ENCODE data around the gene WWOX. TPM values are rescaled to one million over a fixed set of nuclear protein-coding genes. Genes with fewer than 3 reads are reported as not detected.

The WWOX gene
- total and polyA plus RNA-seq, 2 donors (not counting 3 experiments of a cell fraction or from before 2014, with no cell fraction given) = 6.2 to 12.5 TPM

DNA sequence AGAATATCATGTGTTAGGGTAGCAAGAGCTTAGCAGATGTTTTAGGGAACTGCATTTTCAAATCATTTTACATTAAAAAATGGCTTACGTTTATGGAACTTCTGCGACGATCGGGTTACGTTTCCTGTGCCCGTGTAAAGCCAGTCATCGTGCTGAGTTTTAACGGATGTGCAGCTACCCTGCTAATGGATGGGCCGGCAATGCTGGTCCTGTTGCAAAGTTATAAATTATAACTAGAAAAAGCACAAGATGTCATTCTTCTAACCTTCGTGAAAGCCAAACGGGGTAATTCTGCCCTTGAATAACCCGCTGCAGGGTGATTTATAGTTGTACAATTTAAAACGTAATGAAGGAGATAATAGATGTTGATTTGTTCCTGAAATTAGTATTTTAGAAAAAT lies 339.2 kb downstream of the WWOX start:
- peaks cover 2% of the 10 kb centered on the region for H3K9me3 ChIP-seq (replicated peaks; ENCODE audit: control insufficient read depth, insufficient read depth, low read length)
- H3K4me1 ChIP-seq (ENCODE audit: control insufficient read depth, extremely low read depth, insufficient read depth, low read length) = no peaks in the 10 kb centered on the region

More for the DNA sequence above, 339.2 kb downstream of the WWOX start:
- H2AFZ ChIP-seq (ENCODE audit: low read depth, low read length) = no peak overlapping the region
- no TSS peak for BruUV-seq (replicated peaks)
- H3K9me1 ChIP-seq (replicated peaks; ENCODE audit: control insufficient read depth, extremely low read depth, insufficient read depth, low read length) = no peaks in the 10 kb centered on the region
- CTCF ChIA-PET = no interaction called here
- no peaks in the 10 kb centered on the region for H3K79me2 ChIP-seq (ENCODE audit: control insufficient read depth, insufficient read depth, low read length)
- dilution Hi-C loops (cut with MboI; ENCODE audit: extremely low pct_ligation_motif_present, low sequenced_read_pairs) (no loop called here), intact Hi-C loops (cut with micrococcal nuclease) (no loop called here)
- H3K27ac ChIP-seq (ENCODE audit: insufficient read depth, low read depth, low read length) = no peak overlapping the region
- no peaks in the 10 kb centered on the region for H3K36me3 ChIP-seq (ENCODE audit: control insufficient read depth in 2 of 2, extremely low read depth in 1 of 2, insufficient read depth in 2 of 2, low read length in 2 of 2)
- no peaks in the 10 kb centered on the region for H4K20me1 ChIP-seq (replicated peaks; ENCODE audit: control insufficient read depth, extremely low read depth, insufficient read depth, low read length)
- POLR2A ChIA-PET = no interaction called here
- H3K4me2 ChIP-seq (ENCODE audit: insufficient read depth, low read length) = no peak overlapping the region
- TF ChIP-seq POLR2A (IDR thresholded peaks at IDR 0.05; ENCODE audit: low read depth, low read length) = no peak
- TF ChIP-seq GATA2 (IDR thresholded peaks at IDR 0.05; ENCODE audit: insufficient read depth, insufficient read length, low read depth, low read length) = no peak
- no peak for TF ChIP-seq POLR2AphosphoS5 (IDR thresholded peaks at IDR 0.05; ENCODE audit: insufficient read depth, low read depth, low read length)
- no peak for TF ChIP-seq FOS (IDR thresholded peaks at IDR 0.05; ENCODE audit: borderline replicate concordance, insufficient read depth, low read length)
- TF ChIP-seq EZH2 (IDR thresholded peaks at IDR 0.05; ENCODE audit: borderline replicate concordance, low read depth, low read length, severe bottlenecking) = no peak
- TF ChIP-seq, protein P1, sequence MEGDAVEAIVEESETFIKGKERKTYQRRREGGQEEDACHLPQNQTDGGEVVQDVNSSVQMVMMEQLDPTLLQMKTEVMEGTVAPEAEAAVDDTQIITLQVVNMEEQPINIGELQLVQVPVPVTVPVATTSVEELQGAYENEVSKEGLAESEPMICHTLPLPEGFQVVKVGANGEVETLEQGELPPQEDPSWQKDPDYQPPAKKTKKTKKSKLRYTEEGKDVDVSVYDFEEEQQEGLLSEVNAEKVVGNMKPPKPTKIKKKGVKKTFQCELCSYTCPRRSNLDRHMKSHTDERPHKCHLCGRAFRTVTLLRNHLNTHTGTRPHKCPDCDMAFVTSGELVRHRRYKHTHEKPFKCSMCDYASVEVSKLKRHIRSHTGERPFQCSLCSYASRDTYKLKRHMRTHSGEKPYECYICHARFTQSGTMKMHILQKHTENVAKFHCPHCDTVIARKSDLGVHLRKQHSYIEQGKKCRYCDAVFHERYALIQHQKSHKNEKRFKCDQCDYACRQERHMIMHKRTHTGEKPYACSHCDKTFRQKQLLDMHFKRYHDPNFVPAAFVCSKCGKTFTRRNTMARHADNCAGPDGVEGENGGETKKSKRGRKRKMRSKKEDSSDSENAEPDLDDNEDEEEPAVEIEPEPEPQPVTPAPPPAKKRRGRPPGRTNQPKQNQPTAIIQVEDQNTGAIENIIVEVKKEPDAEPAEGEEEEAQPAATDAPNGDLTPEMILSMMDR (IDR thresholded peaks at IDR 0.05; ENCODE audit: extremely low read depth in 1 of 2, insufficient read depth in 1 of 2, low read depth in 1 of 2, low read length in 2 of 2) = no peak
- no peak for TF ChIP-seq MYC (IDR thresholded peaks at IDR 0.05; ENCODE audit: low read depth, low read length)
- TF ChIP-seq JUN (IDR thresholded peaks at IDR 0.05; ENCODE audit: borderline replicate concordance, insufficient read depth, insufficient read length, low read depth) = no peak
- TF ChIP-seq, protein P2, sequence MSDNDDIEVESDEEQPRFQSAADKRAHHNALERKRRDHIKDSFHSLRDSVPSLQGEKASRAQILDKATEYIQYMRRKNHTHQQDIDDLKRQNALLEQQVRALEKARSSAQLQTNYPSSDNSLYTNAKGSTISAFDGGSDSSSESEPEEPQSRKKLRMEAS (IDR thresholded peaks at IDR 0.05; ENCODE audit: insufficient read depth, insufficient read length) = no peak
- FAIRE-seq = no peak
- H3K4me3 ChIP-seq (replicated peaks in 1 of 3; ENCODE audit: insufficient read depth in 1 of 3, low read depth in 1 of 3, low read length in 3 of 3) = no peak overlapping the region
- DNase-seq (ENCODE audit: low read depth, low spot score) = no peak
- no peaks in the 10 kb centered on the region for H3K27me3 ChIP-seq (ENCODE audit: control insufficient read depth in 2 of 2, insufficient read depth in 2 of 2, low read length in 2 of 2)
- H3K9ac ChIP-seq (replicated peaks; ENCODE audit: extremely low read depth, insufficient read depth, low read length) = no peak overlapping the region
